ENCODE results near the gene SRPK3.

- TF ChIP-seq POLR2A (IDR thresholded peaks at IDR 0.05; ENCODE audit: low read depth, low read length) (no peak), POLR2AphosphoS5 (IDR thresholded peaks at IDR 0.05; ENCODE audit: insufficient read depth, low read depth, low read length) (no peak), CTCF (IDR thresholded peaks at IDR 0.05; ENCODE audit: extremely low read depth in 1 of 2, insufficient read depth in 1 of 2, low read depth in 1 of 2, low read length in 2 of 2) (no peak), EZH2 (IDR thresholded peaks at IDR 0.05; ENCODE audit: borderline replicate concordance, low read depth, low read length, severe bottlenecking) (no peak), JUN (IDR thresholded peaks at IDR 0.05; ENCODE audit: borderline replicate concordance, insufficient read depth, insufficient read length, low read depth) (no peak), MYC (IDR thresholded peaks at IDR 0.05; ENCODE audit: low read depth, low read length) (no peak)
These were observed 757 bp upstream of the SRPK3 start for GRCh38 chrX:153779891-153780677.

Data from endothelial cell of umbilical vein (primary cell).